Astrocyte (in vitro differentiated cells and primary cell): ENCODE results near the gene CPA4. TPM values are rescaled to one million over a fixed set of nuclear protein-coding genes. Genes with fewer than 3 reads are reported as not detected.

ENCODE experiments used
- DNase-seq: peaks from one replicate; pipeline ENCODE4 v3.0.0-alpha.2; 2010; ENCODE audit warnings: low read depth
- FAIRE-seq: peaks from 2 replicates; lab custom pipeline; 2011; peaks lifted over from hg19 to GRCh38; lab: Jason Lieb, UNC
- H2AFZ ChIP-seq: 2 replicates; pipeline ENCODE4 v1.6.0; 2012; ENCODE audit warnings: low read depth, low read length, inconsistent platforms
- H3K27ac ChIP-seq: 2 replicates; pipeline ENCODE4 v1.5.1; 2011; ENCODE audit warnings: low read depth, low read length, inconsistent platforms
- H3K27me3 ChIP-seq: 2 replicates; pipeline ENCODE4 v1.6.0; 2011; ENCODE audit warnings: low read length, inconsistent platforms; ENCODE audit not compliant: insufficient read depth
- H3K36me3 ChIP-seq: 2 replicates; pipeline ENCODE4 v1.5.1; 2011; ENCODE audit warnings: low read length, inconsistent platforms; ENCODE audit not compliant: insufficient read depth
- H3K4me1 ChIP-seq: 2 replicates; pipeline ENCODE4 v1.5.1; 2011; ENCODE audit warnings: low read length, inconsistent platforms; ENCODE audit not compliant: insufficient read depth
- H3K4me2 ChIP-seq: 2 replicates; pipeline ENCODE4 v1.6.0; 2012; ENCODE audit warnings: low read length, inconsistent platforms
- H3K4me3 ChIP-seq: 2 replicates; pipeline ENCODE4 v1.5.1; 2011; ENCODE audit warnings: low read depth, mild to moderate bottlenecking, low read length, inconsistent platforms; ENCODE audit not compliant: insufficient read depth
- H3K79me2 ChIP-seq: 2 replicates; pipeline ENCODE4 v1.6.0; 2012; ENCODE audit warnings: mild to moderate bottlenecking, low read length, inconsistent platforms; ENCODE audit not compliant: insufficient read depth
- H3K9ac ChIP-seq: 2 replicates; pipeline ENCODE4 v1.6.0; 2012; ENCODE audit warnings: mild to moderate bottlenecking, low read length, inconsistent platforms
- H3K9me3 ChIP-seq: 2 replicates; pipeline ENCODE4 v1.5.1; 2012; ENCODE audit warnings: low read depth, mild to moderate bottlenecking, low read length, inconsistent platforms; ENCODE audit not compliant: insufficient read depth
- H4K20me1 ChIP-seq: 2 replicates; pipeline ENCODE4 v1.6.0; 2012; ENCODE audit warnings: low read length, inconsistent platforms; ENCODE audit not compliant: insufficient read depth
- H3K27ac Mint-ChIP-seq: one replicate; pipeline ENCODE4 v1.8.0; 2021; ENCODE audit warnings: mild to moderate bottlenecking, mixed read lengths; ENCODE audit not compliant: unreplicated experiment
- H3K27me3 Mint-ChIP-seq: one replicate; pipeline ENCODE4 v1.8.0; 2021; ENCODE audit warnings: low read depth, mixed read lengths; ENCODE audit not compliant: unreplicated experiment
- H3K36me3 Mint-ChIP-seq: one replicate; pipeline ENCODE4 v1.8.0; 2021; ENCODE audit warnings: low read depth, mixed read lengths; ENCODE audit not compliant: unreplicated experiment
- H3K4me1 Mint-ChIP-seq: one replicate; pipeline ENCODE4 v1.8.0; 2021; ENCODE audit warnings: low read depth, mixed read lengths; ENCODE audit not compliant: unreplicated experiment
- H3K4me3 Mint-ChIP-seq: one replicate; pipeline ENCODE4 v1.8.0; 2021; ENCODE audit warnings: mild to moderate bottlenecking, moderate library complexity, mixed read lengths; ENCODE audit not compliant: unreplicated experiment
- H3K9me3 Mint-ChIP-seq: one replicate; pipeline ENCODE4 v1.8.0; 2021; ENCODE audit warnings: mild to moderate bottlenecking, mixed read lengths; ENCODE audit not compliant: unreplicated experiment
- CTCF ChIP-seq: IDR thresholded peaks from 2 replicates; pipeline ENCODE4 v1.5.1; 2011; ENCODE audit warnings: low read depth, mild to moderate bottlenecking, inconsistent platforms, low read length, moderate library complexity; ENCODE audit not compliant: insufficient read depth
- EZH2 ChIP-seq: IDR thresholded peaks from 2 replicates; pipeline ENCODE4 v1.6.1; 2012; ENCODE audit warnings: mild to moderate bottlenecking, low read length, inconsistent platforms; ENCODE audit not compliant: insufficient read depth
- total RNA-seq: library from RNA; stranded (reverse); gene quantifications from 2 replicates; pipeline ENCODE4 v1.2.1, GENCODE V29; 2021

Gene CPA4
- total RNA-seq, 1 donor from 2014 or later = 111 TPM

DNA sequence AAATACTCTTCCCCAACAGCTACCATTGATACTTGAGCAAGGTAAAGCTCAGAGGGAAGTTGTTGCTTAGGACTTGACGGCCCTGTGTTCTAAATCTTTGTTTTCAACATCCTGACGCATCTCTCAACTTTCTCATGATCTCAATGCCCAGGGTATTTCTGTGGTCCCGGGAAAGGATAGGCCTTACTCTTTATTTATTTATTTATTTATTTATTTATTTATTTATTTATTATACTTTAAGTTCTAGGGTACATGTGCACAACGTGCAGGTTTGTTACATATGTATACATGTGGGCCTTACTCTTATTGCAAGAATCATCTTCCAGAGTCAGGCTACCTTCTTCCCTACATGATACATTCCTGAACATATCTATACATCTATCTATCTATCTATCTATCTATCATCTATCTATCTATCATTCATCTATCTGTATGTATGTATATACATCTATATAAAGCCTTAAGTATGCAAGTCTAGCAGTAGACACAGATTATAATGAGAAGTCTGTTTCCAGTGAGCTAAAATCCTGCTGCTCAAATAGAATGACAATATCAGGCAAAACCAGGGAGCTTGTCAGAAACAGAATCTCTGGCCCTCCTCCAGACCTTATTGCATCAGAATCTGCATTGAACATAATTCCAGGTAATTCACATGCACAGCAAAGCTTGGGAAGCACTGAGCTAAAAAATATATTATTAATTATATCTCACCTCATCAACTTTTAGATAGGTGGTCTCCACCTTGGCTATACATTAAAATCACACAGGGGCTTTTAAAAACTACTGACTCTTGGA is 39.5 kb downstream of the CPA4 start:
- Mint-ChIP-seq H3K4me3 (no peak overlapping the region), H3K9me3 (no peaks in the 10 kb centered on the region), H3K36me3 (no peaks in the 10 kb centered on the region), H3K4me1 (no peaks in the 10 kb centered on the region), H3K27ac (no peak overlapping the region), H3K27me3 (peaks cover 2% of the 10 kb centered on the region)
- H3K36me3 ChIP-seq = no peaks in the 10 kb centered on the region
- no peak for DNase-seq
- H3K4me3 ChIP-seq = no peak overlapping the region
- no peak overlapping the region for H2AFZ ChIP-seq
- H3K9ac ChIP-seq = no peak overlapping the region
- TF ChIP-seq CTCF (no peak), EZH2 (no peak)
- no peak overlapping the region for H3K4me2 ChIP-seq
- H3K27me3 ChIP-seq = no peaks in the 10 kb centered on the region
- no peaks in the 10 kb centered on the region for H4K20me1 ChIP-seq
- no peaks in the 10 kb centered on the region for H3K4me1 ChIP-seq
- no peaks in the 10 kb centered on the region for H3K79me2 ChIP-seq
- H3K9me3 ChIP-seq = no peaks in the 10 kb centered on the region
- no peak for FAIRE-seq
- no peak overlapping the region for H3K27ac ChIP-seq

GRCh38 chr7:130333832-130334231 is 40.9 kb downstream of the CPA4 start:
- Histone ChIP-seq H3K9ac (no peak overlapping the region), H4K20me1 (no peaks in the 10 kb centered on the region), H2AFZ (no peak overlapping the region), H3K9me3 (no peaks in the 10 kb centered on the region), H3K4me3 (no peak overlapping the region), H3K4me1 (no peaks in the 10 kb centered on the region), H3K79me2 (no peaks in the 10 kb centered on the region), H3K4me2 (no peak overlapping the region), H3K27me3 (no peaks in the 10 kb centered on the region), H3K36me3 (no peaks in the 10 kb centered on the region), H3K27ac (no peak overlapping the region)
- TF ChIP-seq EZH2 (no peak), CTCF (no peak)
- FAIRE-seq (no peak), DNase-seq (no peak)
- Mint-ChIP-seq H3K4me1 (no peaks in the 10 kb centered on the region), H3K9me3 (no peaks in the 10 kb centered on the region), H3K36me3 (no peaks in the 10 kb centered on the region), H3K4me3 (no peak overlapping the region), H3K27me3 (peaks cover 2% of the 10 kb centered on the region), H3K27ac (no peak overlapping the region)

GRCh38 chr7:130334274-130334673 is 41.3 kb downstream of the CPA4 start:
- Histone ChIP-seq H3K27ac (no peak overlapping the region), H3K9me3 (no peaks in the 10 kb centered on the region), H3K9ac (no peak overlapping the region), H2AFZ (no peak overlapping the region), H3K27me3 (no peaks in the 10 kb centered on the region), H4K20me1 (no peaks in the 10 kb centered on the region), H3K4me1 (no peaks in the 10 kb centered on the region), H3K36me3 (no peaks in the 10 kb centered on the region), H3K79me2 (no peaks in the 10 kb centered on the region), H3K4me2 (no peak overlapping the region), H3K4me3 (no peak overlapping the region)
- FAIRE-seq = no peak
- no peak for DNase-seq
- H3K4me3 Mint-ChIP-seq = no peak overlapping the region
- no peak overlapping the region for H3K27ac Mint-ChIP-seq
- no peaks in the 10 kb centered on the region for H3K36me3 Mint-ChIP-seq
- TF ChIP-seq EZH2 = no peak
- TF ChIP-seq CTCF = no peak
- no peaks in the 10 kb centered on the region for H3K9me3 Mint-ChIP-seq
- H3K27me3 Mint-ChIP-seq = peaks cover 2% of the 10 kb centered on the region
- H3K4me1 Mint-ChIP-seq = no peaks in the 10 kb centered on the region
